Measurements from ENCODE around the gene AKAP5.

Gene AKAP5

DNA sequence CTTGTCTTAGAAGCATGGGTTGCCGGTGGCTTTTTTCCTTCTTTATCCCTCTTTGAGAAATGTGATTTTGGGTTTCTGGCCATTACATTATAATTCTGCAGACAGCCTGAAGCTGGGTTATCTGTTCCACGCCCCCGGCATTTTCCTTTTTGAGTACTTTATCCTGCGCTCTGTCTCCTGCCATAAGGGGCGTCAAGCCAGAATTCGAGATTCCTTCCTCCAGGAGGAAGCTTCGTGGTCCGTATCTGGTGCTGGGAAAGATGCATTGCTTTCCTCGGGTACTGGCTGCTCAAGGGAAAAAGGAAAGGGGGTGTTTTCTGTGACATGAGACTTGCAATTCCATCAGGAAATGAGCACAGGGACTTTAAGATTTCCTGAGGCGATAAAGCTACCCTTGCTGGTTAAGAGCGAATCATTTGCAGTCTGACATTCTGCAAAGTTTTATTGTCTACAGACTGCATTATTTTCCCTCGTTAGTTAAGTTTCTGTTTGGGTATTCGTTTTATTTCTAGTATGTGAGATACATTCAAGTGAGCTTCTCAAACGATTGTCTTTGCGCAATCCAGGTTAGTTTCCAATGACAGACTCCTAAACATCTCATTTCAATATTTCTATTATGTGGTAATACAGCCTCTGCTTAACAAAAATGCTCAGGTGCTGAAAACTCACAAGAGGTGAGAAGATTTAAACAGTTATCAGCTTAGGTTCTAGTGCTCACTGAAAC is 694 bp downstream of the AKAP5 start:
- in situ Hi-C loops (cut with HindIII; ENCODE audit: low sequenced_read_pairs) = no loop called here
- H3K4me3 ChIP-seq (ENCODE audit: low read depth, low read length) = peak overlapping the region; percentile 74
- DNase-seq (ENCODE audit: low read depth, low spot score) = peak; percentile 60
- peak; percentile 45 for TF ChIP-seq CTCF (IDR thresholded peaks at IDR 0.05; ENCODE audit: low read depth, low read length)

DNA sequence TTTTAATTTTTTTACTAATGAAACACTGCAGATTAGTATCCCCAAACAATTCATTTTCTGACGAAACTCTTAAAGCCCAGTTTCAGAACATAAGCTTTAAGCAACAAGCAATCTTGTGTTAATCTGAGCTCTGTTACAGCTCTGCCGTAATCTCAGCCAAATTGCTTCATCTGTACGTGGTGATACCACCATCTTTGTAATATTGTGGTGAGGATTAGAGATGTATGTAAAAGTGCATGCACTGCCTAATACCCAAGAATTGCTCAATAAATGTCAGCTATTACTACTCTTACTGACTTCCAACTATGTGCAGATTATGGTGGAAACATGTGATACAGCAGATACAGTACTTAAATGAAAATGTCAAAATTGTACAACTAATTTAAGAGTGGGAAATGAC is 1.8 kb downstream of the AKAP5 start:
- H3K4me3 ChIP-seq (ENCODE audit: low read depth, low read length) = no peak overlapping the region
- in situ Hi-C loops (cut with HindIII; ENCODE audit: low sequenced_read_pairs) = no loop called here
- no peak for DNase-seq (ENCODE audit: low read depth, low spot score)
- TF ChIP-seq CTCF (IDR thresholded peaks at IDR 0.05; ENCODE audit: low read depth, low read length) = no peak

GRCh38 chr14:64467566-64467965 is 2.3 kb downstream of the AKAP5 start:
- H3K4me3 ChIP-seq (ENCODE audit: low read depth, low read length) = no peak overlapping the region
- in situ Hi-C loops (cut with HindIII; ENCODE audit: low sequenced_read_pairs) = no loop called here
- TF ChIP-seq CTCF (IDR thresholded peaks at IDR 0.05; ENCODE audit: low read depth, low read length) = no peak
- no peak for DNase-seq (ENCODE audit: low read depth, low spot score)

- TF ChIP-seq CTCF (IDR thresholded peaks at IDR 0.05; ENCODE audit: low read depth, low read length) = no peak
- in situ Hi-C loops (cut with HindIII; ENCODE audit: low sequenced_read_pairs) = no loop called here
- DNase-seq (ENCODE audit: low read depth, low spot score) = no peak
- no peak overlapping the region for H3K4me3 ChIP-seq (ENCODE audit: low read depth, low read length)
Observed at GRCh38 chr14:64468451-64468850, 3.2 kb downstream of the AKAP5 start.

DNA sequence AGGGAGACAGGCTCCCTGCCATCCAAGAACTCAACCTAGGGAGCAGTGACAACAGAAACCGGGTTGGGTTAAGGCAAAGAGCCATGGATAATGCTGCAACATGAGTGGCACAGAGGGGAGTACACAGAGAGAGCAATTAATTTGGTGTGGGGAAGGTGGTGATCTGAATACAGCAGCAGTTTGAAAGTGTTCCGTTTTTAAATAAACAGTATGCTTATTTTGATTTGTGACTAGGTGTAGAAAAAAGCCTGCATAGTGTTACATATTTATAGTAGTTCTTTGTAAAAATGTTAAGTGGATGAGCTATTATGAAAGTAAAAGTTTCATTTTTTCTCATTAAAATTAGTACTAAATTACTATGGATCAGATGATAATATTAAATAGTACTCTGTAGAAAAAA is 8.7 kb downstream of the AKAP5 start:
- in situ Hi-C loops (cut with HindIII; ENCODE audit: low sequenced_read_pairs) = no loop called here
- no peak for DNase-seq (ENCODE audit: low read depth, low spot score)
- no peak overlapping the region for H3K4me3 ChIP-seq (ENCODE audit: low read depth, low read length)
- TF ChIP-seq CTCF (IDR thresholded peaks at IDR 0.05; ENCODE audit: low read depth, low read length) = no peak

DNA sequence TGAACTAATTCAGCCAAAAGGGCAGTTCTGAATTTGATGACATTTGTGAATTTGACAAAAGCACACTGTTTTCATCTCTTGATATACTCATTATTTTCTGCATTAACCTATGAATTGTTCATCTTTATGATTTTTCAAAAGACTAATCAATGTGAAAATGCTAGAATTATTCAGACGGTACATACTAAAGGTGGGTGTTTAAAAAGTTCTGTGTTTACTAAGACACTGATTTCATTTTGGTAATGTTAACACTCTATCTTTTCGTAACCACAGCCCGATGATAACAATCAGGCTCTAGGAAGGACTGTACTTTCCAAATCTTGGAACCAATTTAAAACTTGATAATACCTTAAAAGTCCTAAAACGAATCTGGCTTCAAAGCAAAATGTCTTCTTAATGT is 9.4 kb downstream of the AKAP5 start:
- TF ChIP-seq CTCF (IDR thresholded peaks at IDR 0.05; ENCODE audit: low read depth, low read length) = no peak
- H3K4me3 ChIP-seq (ENCODE audit: low read depth, low read length) = no peak overlapping the region
- in situ Hi-C loops (cut with HindIII; ENCODE audit: low sequenced_read_pairs) = no loop called here

More for the DNA sequence above, 9.4 kb downstream of the AKAP5 start:
- DNase-seq (ENCODE audit: low read depth, low spot score) = no peak

Data from astrocyte of the spinal cord (primary cell).